H1 (cell line): ENCODE measurements around the gene CFDP1. TPM values are rescaled to one million over a fixed set of nuclear protein-coding genes. Genes with fewer than 3 reads are reported as not detected.

ENCODE experiments used
- BACH1 ChIP-seq: IDR thresholded peaks from 2 replicates; pipeline ENCODE4 v1.6.1; 2012; ENCODE audit warnings: low read length, improper control_type of control experiment
- CHD2 ChIP-seq: IDR thresholded peaks from 2 replicates; pipeline ENCODE4 v1.6.1; 2012; ENCODE audit warnings: low read length, improper control_type of control experiment
- EP300 ChIP-seq, 2 experiments: IDR thresholded peaks; 1 replicate in 1 of 2; 2 replicates in 1 of 2; pipeline ENCODE4 v1.6.1; 2011 to 2012; ENCODE audit warnings: low read depth in 2 of 2, low read length in 2 of 2, mild to moderate bottlenecking in 2 of 2, borderline replicate concordance in 1 of 2, inconsistent platforms in 1 of 2, moderate library complexity in 1 of 2
- KDM1A ChIP-seq: fragments of 200-600, 300-600 bp; sonication (generic); IDR thresholded peaks from 2 replicates; pipeline ENCODE4 v1.7.1; 2016; ENCODE audit warnings: mild to moderate bottlenecking, low read length, borderline replicate concordance
- RBBP5 ChIP-seq: IDR thresholded peaks from 2 replicates; pipeline ENCODE4 v1.7.1; 2012; ENCODE audit warnings: low read depth, mild to moderate bottlenecking, inconsistent platforms, low read length, moderate library complexity, borderline replicate concordance
- SIN3A ChIP-seq, 2 experiments: IDR thresholded peaks in 1 of 2; conservative IDR thresholded peaks in 1 of 2; 2 replicates each; pipeline ENCODE4 v1.6.1; 2011 to 2012; ENCODE audit warnings: low read length in 2 of 2, improper control_type of control experiment in 1 of 2, low read depth in 1 of 2, mild to moderate bottlenecking in 1 of 2
- SP2 ChIP-seq: IDR thresholded peaks from 2 replicates; pipeline ENCODE4 v1.6.1; 2012; ENCODE audit warnings: mild to moderate bottlenecking, low read length, inconsistent platforms
- TEAD4 ChIP-seq: IDR thresholded peaks from 2 replicates; pipeline ENCODE4 v1.6.1; 2012; ENCODE audit warnings: low read depth, low read length, inconsistent platforms, mixed read lengths
- polyA plus RNA-seq, 7 experiments: library from polyadenylated mRNA; depleted of rRNA in 3 of 7; stranded (reverse) in 5 of 7; unstranded in 2 of 7; fragments of >200 nt in 5 of 7; fragments of 200-250 nt in 2 of 7; gene quantifications; 1 replicate in 5 of 7; 2 replicates in 1 of 7; 4 replicates in 1 of 7; pipeline versions ENCODE4 v1.2.1 to v1.2.3, GENCODE V29; 2011 to 2013; ENCODE audit warnings: missing spikeins in 2 of 7, mixed read lengths in 2 of 7
- total RNA-seq: library from RNA; stranded (reverse); fragmentation: NEBNext Ultra II Directional; extraction: Animal tissue kit (Norgen Biotek cat#: 25700); gene quantifications from 2 replicates; pipeline ENCODE4 v1.2.1, GENCODE V29; 2021
- TF ChIP-seq, protein P1 (sequence below): IDR thresholded peaks from 2 replicates; pipeline ENCODE4 v1.6.1; 2011; ENCODE audit warnings: low read length, improper control_type of control experiment

Gene CFDP1
- total and polyA plus RNA-seq, 2 of the 8 experiments (the other 6 are each of a cell fraction or from before 2014, with no cell fraction given), result 25.5 to 77.3 TPM

DNA sequence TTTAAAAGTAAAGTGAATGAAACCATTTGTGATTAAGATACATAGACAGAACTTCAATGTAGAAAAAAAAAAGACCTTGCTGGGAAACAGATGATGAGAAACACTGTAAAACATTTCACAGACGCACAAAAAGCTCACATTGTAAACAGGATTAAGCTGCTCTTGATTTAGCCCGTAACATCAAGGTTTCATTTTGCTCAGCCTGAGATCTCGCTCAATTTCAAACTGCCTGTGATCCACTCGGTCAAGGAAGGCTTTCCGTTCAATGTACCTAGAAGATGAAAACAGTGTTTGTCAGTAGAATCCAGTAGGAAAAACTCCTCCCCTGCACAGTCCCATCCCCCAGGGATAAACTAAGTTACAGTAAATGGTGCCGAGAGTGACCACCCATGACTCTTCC is 139.5 kb downstream of the CFDP1 start (continued):
- TF ChIP-seq SIN3A (conservative IDR thresholded peaks at IDR 0.05 in 1 of 2, IDR thresholded peaks at IDR 0.05 in 1 of 2; ENCODE audit: low read depth in 1 of 2, low read length in 2 of 2) (no peak), KDM1A (no peak), RBBP5 (no peak), CHD2 (no peak), SP2 (no peak), EP300 (IDR thresholded peaks at IDR 0.05; ENCODE audit: borderline replicate concordance in 1 of 2, low read depth in 2 of 2, low read length in 2 of 2) (no peak), TEAD4 (no peak), BACH1 (no peak)
- TF ChIP-seq, protein P1, sequence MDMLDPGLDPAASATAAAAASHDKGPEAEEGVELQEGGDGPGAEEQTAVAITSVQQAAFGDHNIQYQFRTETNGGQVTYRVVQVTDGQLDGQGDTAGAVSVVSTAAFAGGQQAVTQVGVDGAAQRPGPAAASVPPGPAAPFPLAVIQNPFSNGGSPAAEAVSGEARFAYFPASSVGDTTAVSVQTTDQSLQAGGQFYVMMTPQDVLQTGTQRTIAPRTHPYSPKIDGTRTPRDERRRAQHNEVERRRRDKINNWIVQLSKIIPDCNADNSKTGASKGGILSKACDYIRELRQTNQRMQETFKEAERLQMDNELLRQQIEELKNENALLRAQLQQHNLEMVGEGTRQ, result no peak
- TF ChIP-seq, all 59 proteins: peak for 0
